ENCODE data around the gene TTBK2.

The TTBK2 gene

GRCh38 chr15:42918047-42918446, 2.5 kb downstream of the TTBK2 start (continued):
- TF ChIP-seq ZNF280D (tag by site-specific recombination; IDR thresholded peaks at IDR 0.05) (no peak), OVOL3 (tag by site-specific recombination; IDR thresholded peaks at IDR 0.05) (no peak), SCRT1 (tag by site-specific recombination; IDR thresholded peaks at IDR 0.05; ENCODE audit: borderline replicate concordance) (0 out of 2 replicates have a peak, but pooled peaks have one; percentile 50), FEZF1 (tag by site-specific recombination; IDR thresholded peaks at IDR 0.05) (no peak), ZNF133 (tag by site-specific recombination; IDR thresholded peaks at IDR 0.05) (no peak), ZNF202 (tag by site-specific recombination; IDR thresholded peaks at IDR 0.05; ENCODE audit: borderline replicate concordance) (no peak), PRDM2 (tag by site-specific recombination; IDR thresholded peaks at IDR 0.05; ENCODE audit: borderline replicate concordance) (no peak), ZNF677 (tag by site-specific recombination; IDR thresholded peaks at IDR 0.05) (no peak), SCRT2 (tag by site-specific recombination; IDR thresholded peaks at IDR 0.05) (peak; percentile 38; the same call in 1 of the 2 replicates), ZNF692 (tag by site-specific recombination; IDR thresholded peaks at IDR 0.05) (no peak), ZNF776 (tag by site-specific recombination; IDR thresholded peaks at IDR 0.05; ENCODE audit: borderline replicate concordance) (no peak), ZNF16 (tag by site-specific recombination; IDR thresholded peaks at IDR 0.05; ENCODE audit: low read depth) (no peak), PRDM10 (tag by site-specific recombination; IDR thresholded peaks at IDR 0.05) (peak; percentile 75), YY1 (tag by site-specific recombination; IDR thresholded peaks at IDR 0.05) (no peak), ZBTB17 (tag by site-specific recombination; IDR thresholded peaks at IDR 0.05) (peak; percentile 80), PBX3 (CRISPR knock-in tag; IDR thresholded peaks at IDR 0.05) (no peak), ZNF426 (tag by site-specific recombination; IDR thresholded peaks at IDR 0.05) (no peak), ZNF600 (tag by site-specific recombination; IDR thresholded peaks at IDR 0.05) (peak; percentile 45; the same call in 1 of the 2 replicates), ZNF404 (tag by site-specific recombination; IDR thresholded peaks at IDR 0.05) (no peak), ZNF830 (tag by site-specific recombination; IDR thresholded peaks at IDR 0.05; ENCODE audit: low read depth) (no peak), ZNF670 (tag by site-specific recombination; IDR thresholded peaks at IDR 0.05; ENCODE audit: low read depth) (no peak), ZNF184 (tag by site-specific recombination; IDR thresholded peaks at IDR 0.05) (no peak), ZNF221 (tag by site-specific recombination; IDR thresholded peaks at IDR 0.05; ENCODE audit: borderline replicate concordance) (no peak), HOXD13 (CRISPR knock-in tag; IDR thresholded peaks at IDR 0.05; ENCODE audit: borderline replicate concordance) (no peak), ZNF837 (tag by site-specific recombination; IDR thresholded peaks at IDR 0.05) (no peak), BCL11A (tag by site-specific recombination; IDR thresholded peaks at IDR 0.05; ENCODE audit: low read depth) (no peak)

Data from HEK293 (cell line).